ELR (cell line): ENCODE results near the gene SLC2A4.
"Not testable (repeated sequence)": the region's sequence is repeated elsewhere in the genome, so short reads cannot be mapped to it uniquely, and the experiment has no call there.

Experiments used
- DNase-seq: peaks from one replicate; pipeline ENCODE4 v3.0.0-alpha.2; 2015; ENCODE audit warnings: low read depth

SLC2A4 gene

GRCh38 chr17:7324438-7324779, 42.9 kb downstream of the SLC2A4 start:
- no peak for DNase-seq

GRCh38 chr17:7325031-7325528, 43.6 kb downstream of the SLC2A4 start:
- no peak for DNase-seq

- DNase-seq = no peak
Observed at GRCh38 chr17:7326186-7326585, 44.7 kb downstream of the SLC2A4 start.

DNA sequence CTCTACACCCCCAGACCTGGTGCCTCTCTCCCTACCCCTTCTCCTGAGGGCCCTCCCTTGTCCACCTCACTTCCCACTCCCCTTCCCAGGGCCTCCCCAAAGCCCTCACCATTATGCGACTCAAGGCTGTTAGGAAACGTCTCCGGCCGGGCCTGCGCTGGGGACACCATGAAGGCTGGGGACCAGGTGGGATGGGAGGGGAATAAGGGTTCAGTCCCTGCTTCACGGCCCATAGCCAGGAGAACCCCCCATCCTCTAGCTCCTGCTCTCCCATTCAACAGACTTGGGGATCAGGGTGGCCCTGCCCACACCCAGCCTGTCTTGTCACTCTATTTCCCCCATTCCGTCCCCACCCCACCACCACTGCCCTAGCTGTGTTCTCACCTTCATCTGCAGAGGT, 45.5 kb downstream of the SLC2A4 start:
- DNase-seq = no peak

DNA sequence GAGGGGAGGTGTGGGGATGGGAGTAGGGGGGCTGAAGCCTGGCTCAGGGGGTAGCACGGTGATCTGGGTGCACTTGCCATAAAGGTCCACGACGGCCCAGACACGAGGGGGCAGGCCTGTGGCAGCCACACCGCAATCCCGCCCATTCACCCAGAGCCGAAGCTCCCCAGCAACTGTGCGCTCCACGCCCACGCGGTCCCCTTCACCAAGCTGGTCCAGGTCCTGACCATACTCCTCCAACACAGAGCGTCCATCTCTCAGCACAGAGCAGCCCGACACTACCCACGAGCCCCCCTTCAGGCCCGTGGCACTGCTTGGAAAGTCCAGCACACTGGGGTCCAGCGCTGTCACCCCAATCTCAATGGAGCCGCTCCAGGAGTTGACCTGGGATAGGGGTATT, 46.0 kb downstream of the SLC2A4 start:
- DNase-seq = no peak

DNA sequence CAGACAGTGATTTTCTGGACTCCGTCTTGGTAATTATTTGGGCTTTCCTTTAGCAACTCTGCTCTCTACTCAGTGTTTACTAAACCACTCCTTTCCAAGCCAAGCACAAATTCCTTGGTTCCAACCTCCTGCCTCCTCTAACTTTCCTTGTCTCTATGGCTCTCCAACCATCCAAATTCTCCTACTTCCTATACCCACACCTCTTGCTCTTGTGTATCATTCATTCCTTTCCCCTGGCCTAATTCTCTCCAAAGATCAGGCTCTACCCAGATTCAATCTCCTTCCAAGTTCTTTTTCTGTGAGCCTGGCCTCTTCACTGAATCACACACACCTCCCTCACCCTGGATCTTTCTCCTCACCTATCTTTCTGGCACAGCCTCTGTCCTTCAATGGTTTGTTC, 46.5 kb downstream of the SLC2A4 start:
- DNase-seq = no peak

GRCh38 chr17:7328840-7329373, 47.4 kb downstream of the SLC2A4 start, which contains the start of gene NEURL4:
NEURL4 (minus strand) TSS chr17:7329335; CDS start chr17:7329312, 23 bp downstream.
- DNase-seq = peak; percentile 58

- DNase-seq = peak; percentile 99
Observed at GRCh38 chr17:7329374-7329996, 48.0 kb downstream of the SLC2A4 start.

GRCh38 chr17:7329997-7330637, 48.6 kb downstream of the SLC2A4 start:
- DNase-seq = peak; percentile 87

- no peak for DNase-seq
Observed at GRCh38 chr17:7330638-7331015, 49.1 kb downstream of the SLC2A4 start.

- no peak for DNase-seq
Observed at GRCh38 chr17:7332111-7332510, 50.6 kb downstream of the SLC2A4 start.

- DNase-seq = not testable (repeated sequence)
Observed at GRCh38 chr17:7332600-7333069, 51.1 kb downstream of the SLC2A4 start.

DNA sequence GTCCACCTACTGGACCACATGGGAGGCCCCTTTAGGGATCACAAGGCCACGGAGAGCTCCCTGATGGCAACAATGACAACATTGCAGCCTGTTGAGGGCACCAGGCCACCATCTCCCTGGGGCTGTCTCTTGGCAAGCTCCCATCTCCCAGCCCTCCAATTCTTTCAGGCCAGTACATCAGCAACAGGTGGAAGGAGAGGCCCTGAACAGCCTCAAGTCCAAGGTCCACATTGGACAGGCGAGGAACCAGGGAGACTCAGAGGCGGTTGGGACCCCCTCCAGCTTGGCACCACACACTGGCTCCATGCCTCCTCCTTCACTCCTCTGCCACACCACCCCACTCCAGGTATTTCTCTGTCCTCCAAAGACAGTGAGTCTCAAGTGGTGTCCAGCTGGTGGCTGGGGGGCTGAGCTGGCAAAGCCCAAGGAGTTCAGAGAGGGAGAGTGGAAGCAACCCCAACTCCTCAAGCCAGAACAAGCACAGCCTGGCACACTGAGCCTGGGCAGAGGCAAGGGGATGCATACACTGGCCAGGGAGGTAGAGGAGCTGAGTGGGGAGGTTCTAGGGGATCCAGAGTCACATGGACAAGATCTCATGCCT, 53.5 kb downstream of the SLC2A4 start:
- DNase-seq = no peak

GRCh38 chr17:7335765-7336164, 54.2 kb downstream of the SLC2A4 start:
- not testable (repeated sequence) for DNase-seq

GRCh38 chr17:7336240-7337175, 55.0 kb downstream of the SLC2A4 start, which contains the start of gene ACAP1:
ACAP1 (plus strand) TSS chr17:7336529; CDS start chr17:7336735, 206 bp downstream.
- no peak for DNase-seq

- DNase-seq = not testable (repeated sequence)
Observed at GRCh38 chr17:7337600-7337999, 56.1 kb downstream of the SLC2A4 start.
